ENCODE results near the gene EDARADD.

Gene EDARADD

DNA sequence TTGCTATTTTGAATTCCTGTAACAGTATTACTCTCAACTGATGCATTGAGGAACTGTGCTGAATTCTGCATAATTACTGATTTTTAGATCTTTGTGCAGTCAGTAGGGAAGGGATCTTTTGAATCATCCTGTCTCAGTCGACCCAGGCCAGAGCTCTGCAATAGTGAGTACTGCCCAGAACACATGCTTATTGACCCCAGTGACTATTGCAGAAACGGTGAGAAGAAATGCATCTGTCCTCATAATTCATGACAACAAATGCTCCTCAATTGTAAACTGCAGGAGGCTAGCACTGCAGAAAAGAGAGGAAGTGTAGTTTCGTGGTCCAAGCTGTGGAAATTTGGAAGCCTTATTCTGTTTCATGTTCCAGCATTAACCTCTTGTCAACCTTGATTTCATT lies 19.6 kb downstream of the EDARADD start:
- no peak overlapping the region for H3K27ac ChIP-seq (ENCODE audit: low read depth, low read length)
- H3K36me3 ChIP-seq (ENCODE audit: insufficient read depth, low read length), result no peaks in the 10 kb centered on the region
- H3K4me3 ChIP-seq (ENCODE audit: low read depth, low read length), result no peak overlapping the region
- no peak overlapping the region for H2AFZ ChIP-seq (ENCODE audit: low read length, unreplicated experiment)
- H3K79me2 ChIP-seq (ENCODE audit: control insufficient read depth, insufficient read depth, low read length, unreplicated experiment), result no peaks in the 10 kb centered on the region
- peaks cover 26% of the 10 kb centered on the region for H3K27me3 ChIP-seq (ENCODE audit: insufficient read depth, low read length)
- no peaks in the 10 kb centered on the region for H3K4me1 ChIP-seq (ENCODE audit: control insufficient read depth, insufficient read depth, low read length, unreplicated experiment)

DNA sequence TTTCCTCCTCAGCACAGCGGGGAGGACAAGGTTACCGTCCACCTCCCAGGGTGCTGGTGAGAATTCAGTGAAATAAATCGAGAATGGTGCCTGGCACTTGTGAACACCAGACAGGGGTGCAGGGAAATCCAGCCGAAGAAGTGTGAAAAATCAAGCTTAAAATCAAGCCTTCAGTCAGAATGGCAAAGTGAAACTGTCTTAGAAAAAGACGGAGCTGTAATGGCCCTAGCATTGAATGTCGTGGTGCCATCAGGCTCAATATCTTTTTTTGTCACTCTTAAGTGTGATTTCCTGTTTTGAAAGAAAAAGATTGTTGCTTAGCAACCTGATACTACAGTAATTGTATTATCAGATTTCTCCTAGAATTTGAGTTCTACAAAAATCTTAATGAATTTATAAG lies 22.1 kb downstream of the EDARADD start:
- Histone ChIP-seq H3K4me3 (ENCODE audit: low read depth, low read length) (no peak overlapping the region), H3K27ac (ENCODE audit: low read depth, low read length) (no peak overlapping the region), H3K27me3 (ENCODE audit: insufficient read depth, low read length) (peaks cover 19% of the 10 kb centered on the region), H3K4me1 (ENCODE audit: control insufficient read depth, insufficient read depth, low read length, unreplicated experiment) (no peaks in the 10 kb centered on the region), H3K36me3 (ENCODE audit: insufficient read depth, low read length) (no peaks in the 10 kb centered on the region), H3K79me2 (ENCODE audit: control insufficient read depth, insufficient read depth, low read length, unreplicated experiment) (no peaks in the 10 kb centered on the region), H2AFZ (ENCODE audit: low read length, unreplicated experiment) (no peak overlapping the region)

DNA sequence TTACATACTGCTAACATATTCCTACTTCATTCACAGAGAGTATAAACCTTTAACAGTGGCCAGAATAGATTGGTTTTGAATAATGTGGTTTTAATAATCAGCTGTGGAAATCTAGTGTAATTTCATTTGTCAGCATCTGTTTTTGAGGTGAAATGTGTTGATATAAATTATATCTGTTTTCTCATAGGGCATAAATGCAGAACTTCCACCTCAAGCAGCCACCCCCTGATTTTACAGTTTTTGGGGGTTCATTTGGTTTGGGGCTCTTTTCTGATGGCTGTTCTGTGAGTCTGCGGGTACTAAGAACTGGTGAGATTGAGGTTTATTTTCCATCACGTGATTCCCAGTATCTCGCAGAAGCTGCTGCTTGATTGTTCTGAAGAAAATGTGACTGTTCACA lies 23.2 kb downstream of the EDARADD start:
- Histone ChIP-seq H3K27ac (ENCODE audit: low read depth, low read length) (no peak overlapping the region), H2AFZ (ENCODE audit: low read length, unreplicated experiment) (no peak overlapping the region), H3K4me1 (ENCODE audit: control insufficient read depth, insufficient read depth, low read length, unreplicated experiment) (no peaks in the 10 kb centered on the region), H3K27me3 (ENCODE audit: insufficient read depth, low read length) (peaks cover 10% of the 10 kb centered on the region), H3K79me2 (ENCODE audit: control insufficient read depth, insufficient read depth, low read length, unreplicated experiment) (no peaks in the 10 kb centered on the region), H3K36me3 (ENCODE audit: insufficient read depth, low read length) (no peaks in the 10 kb centered on the region), H3K4me3 (ENCODE audit: low read depth, low read length) (no peak overlapping the region)

DNA sequence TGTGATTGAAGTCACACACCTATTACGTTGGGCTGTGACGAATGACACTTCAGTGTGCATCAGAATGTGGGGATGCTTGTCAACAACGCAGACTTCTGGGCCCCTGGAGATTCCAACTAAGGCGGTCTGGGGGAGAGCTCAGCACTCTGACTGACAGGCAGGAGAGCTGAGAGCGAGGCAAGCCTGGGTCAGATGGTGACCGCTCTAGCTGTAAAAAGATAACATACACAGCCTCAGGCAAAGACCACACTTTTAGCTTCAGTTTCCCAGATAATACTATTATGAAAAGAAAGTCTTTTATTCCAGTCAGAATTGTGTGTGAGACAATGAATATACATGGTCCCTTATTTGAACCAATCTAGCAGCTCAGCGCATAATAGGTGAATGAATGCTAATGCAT lies 25.4 kb downstream of the EDARADD start:
- Histone ChIP-seq H3K27me3 (ENCODE audit: insufficient read depth, low read length) (peaks cover 12% of the 10 kb centered on the region; the same call in 1 of the 2 replicates), H3K4me1 (ENCODE audit: control insufficient read depth, insufficient read depth, low read length, unreplicated experiment) (no peaks in the 10 kb centered on the region), H3K27ac (ENCODE audit: low read depth, low read length) (no peak overlapping the region), H3K79me2 (ENCODE audit: control insufficient read depth, insufficient read depth, low read length, unreplicated experiment) (no peaks in the 10 kb centered on the region), H3K36me3 (ENCODE audit: insufficient read depth, low read length) (no peaks in the 10 kb centered on the region), H3K4me3 (ENCODE audit: low read depth, low read length) (no peak overlapping the region), H2AFZ (ENCODE audit: low read length, unreplicated experiment) (no peak overlapping the region)

DNA sequence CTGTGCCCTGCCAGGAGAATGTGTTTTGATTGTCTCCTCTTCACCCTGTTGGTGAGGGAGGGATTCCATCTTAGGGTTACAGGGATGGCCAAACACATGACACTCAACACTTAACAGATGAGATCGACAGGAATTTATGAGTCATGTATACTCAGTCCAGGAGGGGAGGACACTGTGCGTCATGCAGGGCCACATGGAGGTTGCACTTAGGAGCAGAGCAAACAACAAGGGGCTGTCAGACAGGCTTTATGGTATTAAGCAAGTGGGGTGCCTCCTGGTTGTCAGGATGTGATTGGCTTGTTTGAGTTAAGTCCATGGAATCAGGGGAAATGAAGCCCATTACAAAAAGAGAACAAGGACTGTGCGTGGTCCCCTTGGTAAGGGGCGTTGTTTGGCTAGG lies 26.9 kb downstream of the EDARADD start:
- no peaks in the 10 kb centered on the region for H3K4me1 ChIP-seq (ENCODE audit: control insufficient read depth, insufficient read depth, low read length, unreplicated experiment)
- no peak overlapping the region for H3K4me3 ChIP-seq (ENCODE audit: low read depth, low read length)

DNA sequence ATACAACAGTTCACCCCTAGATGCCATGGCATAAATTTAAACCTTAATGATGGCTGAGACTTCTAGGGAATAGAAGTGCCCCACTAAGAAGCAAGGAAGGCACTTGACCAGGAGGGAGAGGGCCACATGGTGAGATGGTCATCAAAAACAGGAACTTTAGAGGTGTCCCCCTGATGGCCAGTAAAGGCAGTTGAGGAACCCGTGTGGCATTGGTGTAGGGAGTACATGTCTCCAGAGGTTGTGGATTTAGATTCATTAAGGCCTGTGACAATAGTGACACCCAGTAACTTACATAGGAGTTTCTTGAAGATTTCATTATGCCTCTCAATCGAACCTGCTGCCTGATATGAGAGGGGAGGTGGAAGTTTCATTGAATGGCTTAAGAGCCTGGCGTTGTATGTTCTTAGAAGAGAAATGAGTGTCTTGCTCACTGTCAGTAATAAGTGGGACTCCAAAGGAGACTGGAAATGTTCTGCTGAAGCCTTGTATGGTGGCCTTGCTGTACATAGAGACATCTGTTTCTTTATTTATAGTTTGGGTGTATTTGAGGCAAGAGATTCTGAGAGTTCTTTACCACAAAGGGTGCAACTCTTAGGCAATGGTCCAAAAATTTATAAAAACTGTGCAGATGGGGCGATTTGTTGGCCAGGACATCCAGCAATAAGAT lies 27.9 kb downstream of the EDARADD start:
- no peaks in the 10 kb centered on the region for H3K36me3 ChIP-seq (ENCODE audit: insufficient read depth, low read length)
- H3K79me2 ChIP-seq (ENCODE audit: control insufficient read depth, insufficient read depth, low read length, unreplicated experiment), result no peaks in the 10 kb centered on the region
- no peak overlapping the region for H3K4me3 ChIP-seq (ENCODE audit: low read depth, low read length)
- H3K27me3 ChIP-seq (ENCODE audit: insufficient read depth, low read length), result peaks cover 6% of the 10 kb centered on the region; the same call in 1 of the 2 replicates
- no peaks in the 10 kb centered on the region for H3K4me1 ChIP-seq (ENCODE audit: control insufficient read depth, insufficient read depth, low read length, unreplicated experiment)
- no peak overlapping the region for H2AFZ ChIP-seq (ENCODE audit: low read length, unreplicated experiment)
- H3K27ac ChIP-seq (ENCODE audit: low read depth, low read length), result no peak overlapping the region

More for the DNA sequence above, 26.9 kb downstream of the EDARADD start:
- H3K79me2 ChIP-seq (ENCODE audit: control insufficient read depth, insufficient read depth, low read length, unreplicated experiment), result no peaks in the 10 kb centered on the region
- no peaks in the 10 kb centered on the region for H3K36me3 ChIP-seq (ENCODE audit: insufficient read depth, low read length)
- H2AFZ ChIP-seq (ENCODE audit: low read length, unreplicated experiment), result no peak overlapping the region
- peaks cover 6% of the 10 kb centered on the region; the same call in 1 of the 2 replicates for H3K27me3 ChIP-seq (ENCODE audit: insufficient read depth, low read length)
- H3K27ac ChIP-seq (ENCODE audit: low read depth, low read length), result no peak overlapping the region

DNA sequence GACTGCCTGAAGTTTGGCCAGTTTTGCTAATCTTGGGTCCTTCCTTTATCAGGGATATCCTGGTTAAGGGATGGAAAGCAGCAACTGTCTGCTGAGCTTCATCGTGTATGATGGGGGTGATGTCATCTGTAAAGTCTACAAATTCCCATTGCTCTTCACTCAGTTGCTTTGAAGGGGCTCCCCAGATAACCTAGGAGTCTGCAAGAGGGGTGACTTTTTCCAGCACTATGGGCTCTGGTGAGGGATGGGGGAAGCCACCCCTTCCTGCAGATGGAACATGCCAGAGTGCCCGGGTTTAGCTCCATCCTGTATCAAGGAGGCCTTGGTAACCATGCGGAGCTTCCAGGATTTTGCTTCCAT lies 28.4 kb downstream of the EDARADD start:
- no peak overlapping the region for H3K4me3 ChIP-seq (ENCODE audit: low read depth, low read length)
- H3K36me3 ChIP-seq (ENCODE audit: insufficient read depth, low read length), result no peaks in the 10 kb centered on the region
- H3K27me3 ChIP-seq (ENCODE audit: insufficient read depth, low read length), result peaks cover 6% of the 10 kb centered on the region; the same call in 1 of the 2 replicates
- no peak overlapping the region for H2AFZ ChIP-seq (ENCODE audit: low read length, unreplicated experiment)
- H3K79me2 ChIP-seq (ENCODE audit: control insufficient read depth, insufficient read depth, low read length, unreplicated experiment), result no peaks in the 10 kb centered on the region
- no peaks in the 10 kb centered on the region for H3K4me1 ChIP-seq (ENCODE audit: control insufficient read depth, insufficient read depth, low read length, unreplicated experiment)
- H3K27ac ChIP-seq (ENCODE audit: low read depth, low read length), result no peak overlapping the region

DNA sequence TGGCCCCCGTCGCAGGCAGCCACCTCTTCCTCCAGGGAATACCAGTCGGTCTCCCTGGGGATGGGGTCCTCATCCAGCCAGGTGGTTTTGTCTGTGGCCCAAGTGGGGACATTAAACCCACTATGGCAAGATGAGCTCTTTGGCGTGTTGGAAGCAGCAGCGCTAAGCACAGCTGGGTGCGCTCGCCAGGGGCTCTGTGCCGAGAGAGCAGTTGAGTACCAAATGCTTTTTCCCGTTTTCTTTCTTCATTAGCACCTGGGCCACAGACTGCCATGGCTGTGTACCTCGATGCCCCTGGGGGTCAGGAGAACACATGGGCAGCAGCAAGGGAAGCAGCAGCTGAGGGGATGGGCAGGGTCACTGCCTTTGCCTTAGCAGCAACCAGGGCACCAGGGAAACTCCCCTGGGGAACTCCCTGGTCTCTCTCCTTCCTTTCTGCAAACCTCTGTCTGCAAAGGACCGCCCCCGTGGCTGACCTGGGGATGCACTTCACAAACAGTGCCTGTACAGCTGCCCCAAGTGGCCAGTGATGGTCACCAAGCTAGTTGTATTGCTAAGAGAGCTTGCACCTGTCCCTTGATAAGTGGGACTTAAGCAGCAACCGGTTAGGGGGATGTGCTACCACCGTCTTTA lies 31.1 kb downstream of the EDARADD start:
- Histone ChIP-seq H3K4me3 (ENCODE audit: low read depth, low read length) (no peak overlapping the region), H3K27me3 (ENCODE audit: insufficient read depth, low read length) (peaks cover 11% of the 10 kb centered on the region), H3K27ac (ENCODE audit: low read depth, low read length) (no peak overlapping the region), H3K4me1 (ENCODE audit: control insufficient read depth, insufficient read depth, low read length, unreplicated experiment) (no peaks in the 10 kb centered on the region), H2AFZ (ENCODE audit: low read length, unreplicated experiment) (no peak overlapping the region), H3K79me2 (ENCODE audit: control insufficient read depth, insufficient read depth, low read length, unreplicated experiment) (no peaks in the 10 kb centered on the region), H3K36me3 (ENCODE audit: insufficient read depth, low read length) (no peaks in the 10 kb centered on the region)

DNA sequence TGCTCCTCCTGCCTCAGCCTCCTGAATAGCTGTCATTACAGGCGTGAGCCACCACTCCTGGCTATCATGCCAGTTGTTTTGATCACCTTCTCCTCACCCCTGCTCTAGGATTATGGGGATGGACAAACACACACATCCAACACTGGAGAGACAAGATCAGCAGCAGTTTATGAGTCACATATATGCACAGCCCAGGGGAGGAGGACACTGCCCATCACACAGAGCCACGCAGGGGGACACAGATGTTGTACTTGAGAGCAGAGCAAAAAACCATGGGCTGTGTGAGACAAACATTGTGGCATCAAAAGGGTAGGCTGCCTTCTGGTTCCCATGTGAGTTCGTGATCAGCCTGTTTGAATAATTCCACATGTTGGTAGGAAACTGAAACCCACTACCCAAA lies 32.1 kb downstream of the EDARADD start:
- no peak overlapping the region for H2AFZ ChIP-seq (ENCODE audit: low read length, unreplicated experiment)
- peaks cover 12% of the 10 kb centered on the region for H3K27me3 ChIP-seq (ENCODE audit: insufficient read depth, low read length)
- H3K27ac ChIP-seq (ENCODE audit: low read depth, low read length), result no peak overlapping the region
- no peaks in the 10 kb centered on the region for H3K4me1 ChIP-seq (ENCODE audit: control insufficient read depth, insufficient read depth, low read length, unreplicated experiment)
- no peaks in the 10 kb centered on the region for H3K79me2 ChIP-seq (ENCODE audit: control insufficient read depth, insufficient read depth, low read length, unreplicated experiment)
- no peaks in the 10 kb centered on the region for H3K36me3 ChIP-seq (ENCODE audit: insufficient read depth, low read length)
- H3K4me3 ChIP-seq (ENCODE audit: low read depth, low read length), result no peak overlapping the region

DNA sequence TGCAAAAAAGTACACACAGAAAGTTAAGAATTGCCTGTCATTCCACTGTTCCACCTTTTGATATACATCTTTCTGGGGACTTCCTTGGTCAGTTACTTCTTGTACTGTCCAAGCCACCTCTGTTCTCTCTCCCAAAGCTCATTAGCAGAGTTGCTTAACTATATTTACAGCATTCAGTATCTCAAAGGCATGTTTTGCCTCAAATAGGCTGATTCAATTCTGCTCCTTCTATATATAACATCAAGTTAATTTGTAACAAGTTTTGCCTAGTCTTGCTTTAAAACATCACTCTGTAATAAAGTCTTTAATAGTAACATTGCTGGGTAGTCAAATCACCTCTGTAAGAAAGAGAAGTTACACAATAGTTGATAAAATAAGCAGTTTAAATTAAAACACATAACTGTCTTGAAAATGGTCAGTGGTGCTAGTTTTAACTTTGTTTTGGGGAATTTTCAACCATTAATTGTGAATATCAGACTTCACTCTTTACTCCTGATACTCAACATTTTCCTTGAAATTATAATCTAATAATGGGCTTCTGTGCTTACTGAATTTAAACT lies 35.7 kb downstream of the EDARADD start:
- Histone ChIP-seq H3K79me2 (ENCODE audit: control insufficient read depth, insufficient read depth, low read length, unreplicated experiment) (no peaks in the 10 kb centered on the region), H3K36me3 (ENCODE audit: insufficient read depth, low read length) (no peaks in the 10 kb centered on the region), H3K4me1 (ENCODE audit: control insufficient read depth, insufficient read depth, low read length, unreplicated experiment) (no peaks in the 10 kb centered on the region), H3K4me3 (ENCODE audit: low read depth, low read length) (no peak overlapping the region), H3K27me3 (ENCODE audit: insufficient read depth, low read length) (peaks cover 9% of the 10 kb centered on the region), H2AFZ (ENCODE audit: low read length, unreplicated experiment) (no peak overlapping the region), H3K27ac (ENCODE audit: low read depth, low read length) (no peak overlapping the region)

DNA sequence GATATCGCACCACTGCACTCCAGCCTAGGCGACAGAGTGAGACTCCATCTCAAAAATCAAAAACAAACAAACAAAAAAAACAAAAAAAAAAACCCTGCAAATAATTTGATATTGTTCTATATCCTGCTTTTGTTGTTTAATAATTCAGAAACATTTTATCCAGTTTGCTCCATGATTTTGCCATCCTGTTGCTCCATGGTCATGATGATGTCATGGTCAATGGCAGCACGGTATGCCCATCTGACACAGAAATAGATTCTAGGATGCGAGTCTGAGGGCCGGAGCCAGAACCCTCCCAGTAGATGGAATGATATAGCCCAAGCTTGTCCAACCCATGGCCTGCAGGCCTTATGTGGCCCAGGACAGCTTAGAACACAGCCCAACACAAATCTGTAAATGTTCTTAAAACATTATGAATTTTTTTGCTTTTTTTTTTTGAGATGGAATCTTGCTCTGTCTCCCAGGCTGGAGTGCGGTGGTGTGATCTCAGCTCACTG lies 39.8 kb downstream of the EDARADD start:
- H3K4me3 ChIP-seq (ENCODE audit: low read depth, low read length), result no peak overlapping the region
- no peak overlapping the region for H2AFZ ChIP-seq (ENCODE audit: low read length, unreplicated experiment)
- no peaks in the 10 kb centered on the region for H3K36me3 ChIP-seq (ENCODE audit: insufficient read depth, low read length)
- no peak overlapping the region for H3K27ac ChIP-seq (ENCODE audit: low read depth, low read length)
- no peaks in the 10 kb centered on the region for H3K79me2 ChIP-seq (ENCODE audit: control insufficient read depth, insufficient read depth, low read length, unreplicated experiment)
- H3K27me3 ChIP-seq (ENCODE audit: insufficient read depth, low read length), result peaks cover 16% of the 10 kb centered on the region
- H3K4me1 ChIP-seq (ENCODE audit: control insufficient read depth, insufficient read depth, low read length, unreplicated experiment), result no peaks in the 10 kb centered on the region

Data from ACC112 (cell line).